ENCODE measurements around the gene KCNJ1.

The KCNJ1 gene

DNA sequence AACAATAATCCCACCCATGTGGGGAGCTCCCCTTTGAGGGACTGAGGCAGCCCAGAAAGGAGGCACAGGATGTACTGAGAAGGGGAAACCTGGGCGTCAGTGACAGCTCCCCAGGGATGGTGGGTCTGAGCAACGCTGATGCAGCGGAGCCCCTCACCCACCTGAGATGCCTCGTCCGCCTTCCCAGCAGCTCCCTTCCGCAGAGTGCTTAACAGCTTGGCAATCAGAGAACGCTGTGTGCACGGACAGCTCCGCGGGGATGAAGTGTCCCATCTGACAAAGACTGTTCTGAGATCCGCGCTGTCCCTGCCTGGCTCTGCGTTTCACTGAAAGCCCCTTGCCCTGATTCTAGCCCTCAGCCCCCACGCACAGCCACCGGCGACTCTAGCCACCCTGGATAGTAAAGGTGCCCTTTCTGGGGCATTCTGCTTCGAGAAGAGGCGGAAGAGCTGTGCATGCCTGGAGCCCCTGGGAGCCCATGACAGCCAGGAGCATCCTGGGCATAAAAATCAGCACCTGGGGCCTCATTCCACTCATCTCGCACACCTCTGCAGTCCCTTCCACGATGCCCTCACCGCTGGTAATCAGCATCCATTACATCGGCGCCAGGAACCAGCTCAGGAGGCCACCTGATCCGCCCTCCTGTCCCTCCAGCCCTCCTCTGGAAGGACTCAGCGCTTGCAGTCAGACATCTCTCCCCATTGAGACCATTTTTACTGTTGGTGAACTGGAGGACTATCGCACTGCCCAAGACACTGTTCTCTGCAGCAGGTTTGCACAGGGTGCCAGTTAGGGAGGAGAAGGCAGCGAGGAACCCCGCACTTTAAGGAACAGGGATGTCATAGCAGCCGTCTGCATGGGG lies 34.8 kb upstream of the KCNJ1 start:
- no peak for DNase-seq

GRCh38 chr11:128900468-128900867 lies 33.4 kb upstream of the KCNJ1 start:
- DNase-seq = no peak

DNA sequence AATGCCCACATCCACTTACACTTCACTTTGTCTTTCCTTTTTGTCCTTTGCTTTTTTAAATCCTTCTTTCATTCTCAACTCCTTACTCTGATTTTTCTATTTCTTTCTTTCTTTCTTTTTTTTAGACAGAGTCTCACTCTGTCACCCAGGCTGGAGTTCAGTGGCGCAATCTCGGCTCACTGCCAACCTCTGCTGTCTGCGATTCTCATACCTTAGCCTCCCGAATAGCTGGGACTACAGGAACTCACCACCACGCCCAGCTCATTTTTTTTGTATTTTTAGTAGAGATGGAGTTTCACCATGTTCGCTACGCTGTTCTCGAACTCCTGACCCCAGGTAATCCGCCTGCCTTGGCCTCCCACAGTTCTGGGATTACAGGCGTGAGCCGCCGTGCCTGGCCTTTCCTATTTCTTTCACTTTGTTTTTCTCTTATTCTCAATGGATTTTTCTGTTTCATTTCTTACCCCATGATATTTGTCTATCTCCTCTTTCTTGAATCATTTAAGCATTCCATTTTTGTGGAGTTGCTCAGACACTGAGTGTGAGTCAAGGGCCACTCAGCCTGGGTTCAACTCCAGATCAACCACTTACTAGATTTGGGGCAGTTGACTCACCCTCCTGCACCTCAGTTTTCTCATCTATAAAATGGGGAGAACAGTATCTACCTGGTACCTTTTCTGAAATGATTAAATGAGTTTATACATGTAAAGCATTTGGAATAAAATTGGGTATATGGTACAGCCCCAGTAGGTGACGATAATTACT lies 31.7 kb upstream of the KCNJ1 start:
- DNase-seq = no peak

- DNase-seq = no peak
Measured at GRCh38 chr11:128897826-128898225, 30.7 kb upstream of the KCNJ1 start.

GRCh38 chr11:128896356-128896755 lies 29.3 kb upstream of the KCNJ1 start:
- no peak for DNase-seq

- DNase-seq = no peak
Measured at GRCh38 chr11:128895526-128895925, 28.4 kb upstream of the KCNJ1 start.

DNA sequence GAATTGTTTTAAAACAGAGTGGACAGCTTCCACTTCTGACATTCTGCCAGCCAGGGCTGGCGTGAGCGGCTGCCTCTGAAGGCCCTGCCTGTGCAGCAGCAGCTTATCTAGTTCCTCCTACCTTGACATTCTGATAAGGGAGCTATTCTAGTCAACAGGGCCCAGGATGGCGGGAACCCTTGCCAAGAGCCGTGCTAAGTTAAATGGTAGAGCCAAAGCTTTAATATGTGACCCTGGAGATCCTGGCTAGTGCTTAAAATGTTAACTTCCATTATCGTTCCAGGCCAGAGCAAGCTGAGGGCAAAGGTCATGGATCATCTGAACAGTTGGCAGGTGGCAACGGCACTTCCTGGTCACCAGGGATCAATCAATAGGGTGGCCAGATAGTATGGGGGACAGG lies 27.6 kb upstream of the KCNJ1 start:
- no peak for DNase-seq

DNA sequence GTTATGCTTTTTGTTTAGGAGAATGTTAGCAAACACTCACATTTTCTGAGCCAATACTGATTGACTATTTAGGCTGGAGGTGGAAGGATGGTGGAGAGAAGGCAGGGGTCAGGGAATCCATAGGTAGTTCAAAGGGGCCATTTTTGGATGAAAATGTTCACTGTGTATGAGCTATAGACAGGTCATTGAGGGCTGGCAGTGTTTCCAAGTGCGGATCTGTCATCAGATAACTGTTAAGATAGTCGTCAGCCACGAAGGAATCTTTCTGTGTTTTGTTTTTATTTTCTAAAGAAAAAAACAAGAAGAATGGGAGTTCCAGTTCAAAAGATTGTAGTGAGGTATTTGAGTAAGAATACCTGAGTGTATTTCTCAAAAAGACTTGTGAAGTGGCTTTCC lies 27.2 kb upstream of the KCNJ1 start:
- no peak for DNase-seq

GRCh38 chr11:128893578-128894285 lies 26.6 kb upstream of the KCNJ1 start:
- no peak for DNase-seq

- no peak for DNase-seq
Measured at GRCh38 chr11:128892866-128893565, 25.9 kb upstream of the KCNJ1 start.

DNA sequence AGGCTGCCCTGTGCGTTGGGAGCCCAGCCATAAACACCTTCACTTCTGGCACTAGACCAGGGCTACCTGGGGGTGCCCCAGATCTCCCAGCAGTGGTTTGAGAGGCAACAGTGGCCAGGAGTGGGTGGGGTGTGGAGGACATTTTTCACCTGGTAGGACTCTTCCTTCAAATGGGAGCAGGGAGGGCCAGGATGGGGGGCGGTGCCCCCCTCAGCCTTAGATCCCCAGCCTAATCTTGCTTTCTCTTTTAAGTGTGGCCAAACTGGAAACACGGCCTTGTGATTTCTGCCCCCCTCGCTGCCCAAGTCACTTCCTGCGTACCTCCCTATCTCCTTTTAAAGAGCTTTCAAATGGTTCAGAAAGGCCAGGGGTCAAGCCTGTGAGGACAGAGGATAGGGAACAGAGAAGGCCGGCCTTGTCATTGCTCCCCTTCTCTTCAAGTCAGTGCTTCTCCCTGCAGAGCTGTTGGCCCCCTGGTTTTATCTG lies 24.9 kb upstream of the KCNJ1 start:
- DNase-seq = no peak

- no peak for DNase-seq
Measured at GRCh38 chr11:128890543-128891368, 23.7 kb upstream of the KCNJ1 start, which contains the start of gene KCNJ5. Gene KCNJ5, plus strand, starts transcription at chr11:128891356. Its CDS starts 19,918 bp downstream, at chr11:128911274.

DNA sequence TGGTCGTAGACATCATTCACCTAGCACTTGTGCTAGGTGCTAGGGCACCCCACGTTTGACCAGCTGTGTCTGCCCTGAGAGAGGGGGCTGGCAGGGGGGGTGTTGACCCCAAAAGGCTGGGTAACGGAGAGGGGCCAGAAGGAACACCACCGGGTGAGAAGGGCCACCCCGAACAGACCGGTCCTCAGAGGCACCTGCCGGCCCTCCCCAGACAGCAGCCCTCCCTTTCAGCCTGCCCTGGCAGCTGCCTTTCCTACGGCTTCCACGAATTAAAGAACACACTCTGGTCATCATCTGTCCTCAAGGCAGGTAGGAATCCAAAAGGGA lies 23.1 kb upstream of the KCNJ1 start:
- no peak for DNase-seq

DNA sequence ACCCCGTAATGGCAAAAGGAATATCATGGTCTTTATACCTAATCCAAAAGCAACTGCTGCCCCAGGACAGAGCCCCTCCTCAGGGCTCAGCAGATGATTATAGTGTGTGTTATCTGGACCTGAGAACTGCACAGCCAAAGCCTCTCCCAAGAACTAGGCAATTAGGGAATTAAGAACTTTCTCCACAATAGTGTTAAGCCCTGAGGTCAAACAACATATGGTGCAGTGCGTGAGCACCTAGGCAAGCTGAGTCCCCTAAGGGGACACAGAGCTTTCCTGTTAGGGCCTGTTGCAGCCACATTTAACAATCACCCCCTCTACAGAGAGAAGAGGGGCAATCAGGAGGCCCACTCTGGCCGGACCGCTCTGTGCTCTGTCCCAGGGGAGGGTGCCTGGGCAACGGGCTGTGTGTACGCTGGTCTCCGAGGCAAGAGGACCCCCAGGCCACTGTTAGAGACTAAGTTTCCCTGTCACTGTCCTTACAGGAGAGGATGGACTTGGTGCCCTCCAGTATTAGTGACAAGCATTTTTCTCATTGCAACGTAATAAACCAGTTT lies 22.6 kb upstream of the KCNJ1 start:
- no peak for DNase-seq

DNA sequence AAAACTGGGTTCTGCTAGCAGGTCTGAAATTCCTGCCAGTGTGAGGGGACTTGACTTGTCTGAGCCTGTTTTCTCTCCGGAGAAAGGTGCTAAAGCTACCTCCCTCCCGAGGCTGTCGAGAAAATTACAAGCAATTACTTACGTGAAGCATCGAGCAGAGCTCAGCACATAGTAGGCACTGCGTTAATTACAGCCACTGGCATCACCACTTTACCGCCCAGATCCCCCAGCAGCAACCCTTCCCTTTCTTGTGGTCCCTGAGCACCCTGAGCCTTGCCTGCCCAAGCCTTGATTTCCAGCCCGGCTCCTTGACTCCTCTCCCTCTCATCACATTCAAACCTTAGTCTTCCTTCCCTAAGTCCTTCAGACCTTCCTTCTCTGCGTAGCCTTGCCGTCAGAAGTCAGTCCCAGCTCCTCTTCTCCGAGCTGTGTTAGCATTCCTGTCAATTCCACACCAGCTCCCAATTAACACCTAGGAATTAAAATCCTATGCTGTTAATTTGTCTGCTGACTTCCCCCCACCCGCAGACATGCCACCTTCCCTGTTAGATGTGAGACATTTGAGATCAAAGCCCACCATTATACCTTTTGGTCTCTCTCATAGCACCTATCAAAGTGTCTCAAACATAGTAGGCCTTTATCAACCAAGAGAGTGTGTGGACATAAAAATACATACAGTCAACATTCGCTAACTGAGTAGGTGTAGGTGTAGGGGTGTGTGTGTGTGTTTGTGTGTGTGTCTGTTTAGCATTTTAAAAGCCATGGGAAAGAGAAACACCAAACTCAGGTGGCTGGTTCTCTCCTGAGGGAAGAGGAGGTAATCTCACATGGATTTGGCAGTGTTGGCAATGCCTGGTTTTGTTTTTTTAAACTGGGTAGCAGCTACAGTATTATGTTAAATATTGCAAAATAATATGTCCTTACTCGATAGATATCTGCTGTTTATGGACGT lies 21.2 kb upstream of the KCNJ1 start:
- no peak for DNase-seq

DNA sequence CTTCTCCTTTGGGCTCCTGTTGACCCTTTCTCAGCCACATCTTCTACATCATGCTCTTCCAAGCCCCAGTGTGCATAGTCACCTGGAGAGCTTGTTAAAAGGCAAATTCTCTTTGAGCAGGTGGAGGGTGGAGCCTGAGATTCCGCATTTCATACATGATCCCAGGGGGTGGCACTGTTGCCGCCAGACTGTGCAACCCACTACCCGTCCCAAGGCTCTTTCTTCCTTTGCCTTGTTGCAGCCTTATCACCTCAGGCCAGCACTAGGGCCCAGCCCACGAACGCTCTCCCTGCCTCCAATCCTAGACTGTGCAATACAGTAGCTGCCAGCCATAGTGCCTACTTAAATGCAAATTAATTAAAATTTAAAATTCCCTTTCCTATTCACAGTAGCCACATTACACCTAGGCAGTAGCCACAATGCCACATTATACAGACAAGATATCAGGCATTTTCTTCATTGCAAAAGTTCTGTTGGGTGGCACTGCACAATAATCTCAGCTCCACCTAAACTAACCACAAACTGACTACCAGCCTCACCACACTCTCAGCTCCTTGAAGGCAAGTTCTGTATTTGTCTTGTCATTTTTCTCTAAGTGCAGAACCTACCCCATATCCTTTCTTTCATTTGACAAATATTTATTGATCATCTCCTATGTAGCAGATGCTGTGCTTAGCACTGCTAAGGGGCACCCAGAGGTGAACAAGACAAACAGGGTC lies 19.5 kb upstream of the KCNJ1 start:
- no peak for DNase-seq

GRCh38 chr11:128884703-128885338 lies 17.7 kb upstream of the KCNJ1 start:
- peak in 1 of 2 experiments; percentile 43 for DNase-seq

DNA sequence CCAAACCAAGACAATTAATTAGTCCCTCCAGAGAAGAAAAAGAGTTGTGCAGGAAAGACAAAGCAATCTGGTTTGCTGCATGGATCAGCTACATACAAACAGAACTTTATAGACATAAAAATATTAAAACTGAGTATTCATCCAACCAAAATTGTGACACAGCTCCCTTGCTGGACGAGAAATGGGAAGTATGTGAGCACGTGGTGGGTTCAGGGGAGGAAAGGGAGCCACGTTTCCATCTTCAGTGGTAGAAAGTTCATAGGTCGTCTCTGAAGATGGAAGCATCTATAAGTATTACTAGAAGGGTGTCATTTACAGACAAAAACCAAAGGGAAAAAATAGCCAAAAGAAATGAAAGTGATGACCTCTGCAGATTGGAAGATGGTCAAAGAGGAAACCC lies 17.0 kb upstream of the KCNJ1 start:
- DNase-seq = no peak

DNA sequence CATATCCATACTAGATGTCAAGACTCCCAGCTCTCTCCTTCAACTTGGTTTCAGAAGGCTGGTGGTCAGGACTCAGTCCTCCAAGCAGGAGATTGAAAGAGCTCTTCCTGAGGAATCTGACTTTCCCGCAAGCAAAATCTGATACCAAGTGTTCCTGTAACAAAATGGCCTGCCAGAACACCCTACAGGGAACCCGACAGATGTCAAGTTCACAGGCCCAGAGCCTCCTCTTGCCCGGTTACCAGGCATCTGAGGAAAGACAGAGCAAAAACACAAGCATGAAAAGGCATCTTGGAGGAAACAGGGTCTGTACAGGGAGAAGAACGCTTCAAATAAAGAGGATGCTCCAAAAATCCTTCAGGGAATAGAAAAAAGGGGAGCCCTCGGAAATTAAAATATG lies 15.4 kb upstream of the KCNJ1 start:
- no peak for DNase-seq
